PFSK-1 (cell line): ENCODE data around the gene TRIM43B.

Experiments used
- FOXP2 ChIP-seq: optimal IDR thresholded peaks from 2 replicates; pipeline ENCODE3; 2011; ENCODE audit warnings: borderline replicate concordance, control low read depth, inconsistent platforms; ENCODE audit not compliant: insufficient read depth; ENCODE audit errors: extremely low read length, extremely low read depth
- POLR2AphosphoS5 ChIP-seq: IDR thresholded peaks from 2 replicates; pipeline ENCODE4 v1.6.1; 2012; ENCODE audit warnings: low read depth, mild to moderate bottlenecking, control low read depth, low read length, moderate library complexity
- SIN3A ChIP-seq: IDR thresholded peaks from 2 replicates; pipeline ENCODE4 v1.6.1; 2012; ENCODE audit warnings: mild to moderate bottlenecking, low read length, moderate library complexity, borderline replicate concordance; ENCODE audit not compliant: insufficient read depth
- TAF1 ChIP-seq: IDR thresholded peaks from 2 replicates; pipeline ENCODE4 v1.6.1; 2012; ENCODE audit warnings: low read length, control low read depth, borderline replicate concordance; ENCODE audit not compliant: insufficient read depth
- TF ChIP-seq, protein P1 (sequence below), 2 experiments: IDR thresholded peaks; 2 replicates each; pipeline versions ENCODE4 v1.6.1 to v1.8.0; 2011 to 2012; ENCODE audit warnings: low read depth in 2 of 2, low read length in 2 of 2, control low read depth in 1 of 2, inconsistent platforms in 1 of 2, mild to moderate bottlenecking in 1 of 2, moderate library complexity in 1 of 2; ENCODE audit not compliant: insufficient read depth in 1 of 2

Gene TRIM43B

DNA sequence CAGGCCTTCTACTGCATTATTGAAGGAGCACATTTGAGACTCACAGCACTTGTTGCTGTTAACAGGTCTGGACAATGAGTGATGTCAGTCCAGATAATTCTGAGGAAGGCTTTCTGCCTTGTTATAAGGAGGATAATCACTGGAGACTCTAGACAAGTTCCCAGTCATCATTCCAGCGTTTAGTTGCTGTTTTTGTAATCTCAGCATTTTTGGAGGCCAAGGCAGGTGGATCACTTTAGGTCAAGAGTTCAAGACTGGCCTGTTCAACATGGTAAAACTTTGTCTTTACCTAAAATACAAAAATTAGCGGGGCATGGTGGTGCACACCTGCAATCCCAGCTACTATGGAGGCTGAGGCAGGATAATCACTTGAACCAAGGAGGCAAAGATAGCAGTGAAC is 39.6 kb upstream of the TRIM43B start:
- TF ChIP-seq SIN3A (no peak), FOXP2 (no peak), POLR2AphosphoS5 (no peak)

DNA sequence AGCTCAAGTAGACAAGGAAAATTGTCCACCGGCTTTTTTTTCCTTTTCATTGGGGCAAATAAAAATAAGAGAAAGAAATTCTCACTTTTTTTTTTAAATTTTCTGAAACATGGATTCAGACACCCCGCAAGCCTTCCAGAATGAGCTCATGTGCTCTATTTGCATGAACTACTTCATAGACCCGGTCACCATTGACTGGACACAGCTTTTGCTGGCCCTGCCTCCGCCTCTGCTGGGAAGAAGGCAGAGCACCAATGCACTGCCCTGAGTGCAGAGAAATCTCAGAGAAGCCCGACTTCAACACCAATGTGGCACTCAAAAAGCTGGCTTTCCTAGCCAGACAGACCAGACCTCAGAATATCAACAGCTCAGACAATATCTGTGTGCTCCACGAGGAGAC is 30.2 kb upstream of the TRIM43B start:
- TF ChIP-seq FOXP2 (no peak), SIN3A (no peak), TAF1 (no peak), POLR2AphosphoS5 (no peak)
- TF ChIP-seq, protein P1, sequence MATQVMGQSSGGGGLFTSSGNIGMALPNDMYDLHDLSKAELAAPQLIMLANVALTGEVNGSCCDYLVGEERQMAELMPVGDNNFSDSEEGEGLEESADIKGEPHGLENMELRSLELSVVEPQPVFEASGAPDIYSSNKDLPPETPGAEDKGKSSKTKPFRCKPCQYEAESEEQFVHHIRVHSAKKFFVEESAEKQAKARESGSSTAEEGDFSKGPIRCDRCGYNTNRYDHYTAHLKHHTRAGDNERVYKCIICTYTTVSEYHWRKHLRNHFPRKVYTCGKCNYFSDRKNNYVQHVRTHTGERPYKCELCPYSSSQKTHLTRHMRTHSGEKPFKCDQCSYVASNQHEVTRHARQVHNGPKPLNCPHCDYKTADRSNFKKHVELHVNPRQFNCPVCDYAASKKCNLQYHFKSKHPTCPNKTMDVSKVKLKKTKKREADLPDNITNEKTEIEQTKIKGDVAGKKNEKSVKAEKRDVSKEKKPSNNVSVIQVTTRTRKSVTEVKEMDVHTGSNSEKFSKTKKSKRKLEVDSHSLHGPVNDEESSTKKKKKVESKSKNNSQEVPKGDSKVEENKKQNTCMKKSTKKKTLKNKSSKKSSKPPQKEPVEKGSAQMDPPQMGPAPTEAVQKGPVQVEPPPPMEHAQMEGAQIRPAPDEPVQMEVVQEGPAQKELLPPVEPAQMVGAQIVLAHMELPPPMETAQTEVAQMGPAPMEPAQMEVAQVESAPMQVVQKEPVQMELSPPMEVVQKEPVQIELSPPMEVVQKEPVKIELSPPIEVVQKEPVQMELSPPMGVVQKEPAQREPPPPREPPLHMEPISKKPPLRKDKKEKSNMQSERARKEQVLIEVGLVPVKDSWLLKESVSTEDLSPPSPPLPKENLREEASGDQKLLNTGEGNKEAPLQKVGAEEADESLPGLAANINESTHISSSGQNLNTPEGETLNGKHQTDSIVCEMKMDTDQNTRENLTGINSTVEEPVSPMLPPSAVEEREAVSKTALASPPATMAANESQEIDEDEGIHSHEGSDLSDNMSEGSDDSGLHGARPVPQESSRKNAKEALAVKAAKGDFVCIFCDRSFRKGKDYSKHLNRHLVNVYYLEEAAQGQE (IDR thresholded peaks at IDR 0.05; ENCODE audit: insufficient read depth in 1 of 2, low read depth in 2 of 2, low read length in 2 of 2) = no peak

DNA sequence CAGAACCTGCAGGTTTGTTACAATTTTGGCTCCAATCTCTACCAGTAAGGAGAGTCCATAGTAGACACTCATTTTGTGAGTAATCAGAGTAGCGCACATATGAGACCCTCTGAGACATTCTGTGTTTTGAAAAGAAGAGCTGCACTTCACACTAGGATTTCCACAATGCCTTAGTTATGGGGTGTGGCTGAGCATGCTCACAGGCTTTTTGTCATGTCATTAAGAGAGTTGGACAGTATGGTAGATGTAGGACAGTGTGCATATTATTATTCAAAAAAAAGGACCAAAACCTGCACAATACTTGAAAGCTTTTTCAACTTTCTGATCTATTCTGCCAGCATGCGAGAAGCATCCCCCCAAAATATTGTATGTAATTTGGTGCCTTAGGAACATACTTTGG is 24.9 kb upstream of the TRIM43B start:
- TF ChIP-seq, protein P1 (IDR thresholded peaks at IDR 0.05; ENCODE audit: insufficient read depth in 1 of 2, low read depth in 2 of 2, low read length in 2 of 2) = no peak
- no peak for TF ChIP-seq SIN3A
- TF ChIP-seq FOXP2 = no peak
- no peak for TF ChIP-seq POLR2AphosphoS5
- TF ChIP-seq TAF1 = no peak

DNA sequence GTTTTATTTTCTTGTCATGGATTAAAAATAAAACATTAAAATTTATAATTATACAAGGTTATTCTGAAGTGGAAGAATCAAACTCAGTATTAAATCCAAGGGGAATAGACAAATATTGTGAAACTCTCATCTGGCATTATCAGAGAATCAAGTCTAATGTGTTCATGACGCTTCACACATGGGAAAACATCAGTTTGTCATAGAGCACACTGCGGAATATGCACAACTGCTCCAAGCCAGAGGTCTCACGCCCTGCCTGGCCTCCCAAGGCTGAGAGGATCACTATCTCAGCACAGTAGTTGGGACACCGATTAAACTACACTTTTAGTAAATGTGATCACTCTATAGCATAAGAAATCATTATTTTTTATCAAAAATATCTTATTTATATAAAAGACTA is 20.7 kb upstream of the TRIM43B start:
- TF ChIP-seq, protein P1 (IDR thresholded peaks at IDR 0.05; ENCODE audit: insufficient read depth in 1 of 2, low read depth in 2 of 2, low read length in 2 of 2) = no peak
- no peak for TF ChIP-seq SIN3A
- TF ChIP-seq FOXP2 = no peak
- TF ChIP-seq TAF1 = no peak
- no peak for TF ChIP-seq POLR2AphosphoS5

DNA sequence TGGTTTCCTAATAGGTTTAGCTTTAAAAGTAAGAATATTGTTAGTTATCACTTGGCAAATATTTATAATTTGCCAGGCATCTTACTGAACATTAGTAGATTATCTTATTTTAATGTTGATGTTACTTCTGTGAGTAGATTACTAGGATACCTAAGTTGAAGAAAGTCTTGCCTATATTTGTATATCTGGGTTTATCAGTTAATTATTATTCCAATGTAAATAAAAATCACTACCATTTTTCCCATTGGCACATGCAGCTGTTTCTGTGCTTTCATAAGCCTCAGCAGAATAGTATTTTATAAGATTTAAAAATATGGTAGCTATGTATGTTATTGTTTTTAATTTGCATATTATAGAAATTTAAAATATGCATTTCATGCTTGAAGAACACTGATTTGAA is 16.3 kb upstream of the TRIM43B start:
- TF ChIP-seq TAF1 = no peak
- TF ChIP-seq POLR2AphosphoS5 = no peak
- TF ChIP-seq SIN3A = no peak
- TF ChIP-seq FOXP2 = no peak
- TF ChIP-seq, protein P1 (IDR thresholded peaks at IDR 0.05; ENCODE audit: insufficient read depth in 1 of 2, low read depth in 2 of 2, low read length in 2 of 2) = no peak
